Gastroesophageal sphincter (tissue), 3 donors: ENCODE measurements around the gene GALNT18.

Source experiments
- CTCF ChIP-seq, 4 experiments: fragments of 200-600 bp in 2 of 4; fragments of 450-650 bp in 2 of 4; sonication (generic) in 1 of 4; IDR thresholded peaks; one replicate each; pipeline ENCODE4 v1.5.1; 2017 to 2019; ENCODE audit warnings: antibody characterized with exemption in 4 of 4, mild to moderate bottlenecking in 2 of 4, moderate library complexity in 2 of 4
- POLR2A ChIP-seq, 2 donors: fragments of 450-650 bp; IDR thresholded peaks; one replicate each; pipeline ENCODE4 v1.6.1; 2017; ENCODE audit warnings: antibody characterized with exemption in 2 of 2, mild to moderate bottlenecking in 2 of 2, moderate library complexity in 1 of 2
- POLR2AphosphoS5 ChIP-seq: sonication (generic); formaldehyde crosslinking; IDR thresholded peaks from one replicate; pipeline ENCODE4 v1.6.1; 2017; ENCODE audit warnings: antibody characterized with exemption

GRCh38 chr11:11472106-11472505, 149.7 kb downstream of the GALNT18 start:
- no peak for TF ChIP-seq CTCF (IDR thresholded peaks at IDR 0.05)
- no peak for TF ChIP-seq POLR2AphosphoS5
- no peak for TF ChIP-seq POLR2A (IDR thresholded peaks at IDR 0.05)
